DMS153 (cell line): Measurements from ENCODE around the gene SLC66A2.

Source experiments
- DNase-seq: peaks from one replicate; lab custom pipeline; 2025; lab: John Stamatoyannopoulos, UW

The SLC66A2 gene

GRCh38 chr18:79919089-79919488, 32.4 kb downstream of the SLC66A2 start:
- no peak for DNase-seq

GRCh38 chr18:79918615-79919011, 32.8 kb downstream of the SLC66A2 start:
- DNase-seq: no peak

- no peak for DNase-seq
These were observed 33.4 kb downstream of the SLC66A2 start for GRCh38 chr18:79917853-79918614.

- no peak for DNase-seq
These were observed 34.1 kb downstream of the SLC66A2 start for GRCh38 chr18:79917169-79917852.

- DNase-seq: no peak
These were observed 34.8 kb downstream of the SLC66A2 start for GRCh38 chr18:79916546-79917168.

- DNase-seq: no peak
These were observed 35.3 kb downstream of the SLC66A2 start for GRCh38 chr18:79916128-79916494.

- DNase-seq: no peak
These were observed 36.0 kb downstream of the SLC66A2 start for GRCh38 chr18:79915161-79916127.

- DNase-seq: no peak
These were observed 36.8 kb downstream of the SLC66A2 start for GRCh38 chr18:79914614-79915160.

- DNase-seq: no peak
These were observed 38.2 kb downstream of the SLC66A2 start for GRCh38 chr18:79912994-79913831.

GRCh38 chr18:79912409-79912991, 39.0 kb downstream of the SLC66A2 start:
- no peak for DNase-seq

- no peak for DNase-seq
These were observed 39.8 kb downstream of the SLC66A2 start for GRCh38 chr18:79911344-79912270.

GRCh38 chr18:79910563-79911343, 40.7 kb downstream of the SLC66A2 start:
- no peak for DNase-seq

- no peak for DNase-seq
These were observed 44.7 kb downstream of the SLC66A2 start for GRCh38 chr18:79906706-79907105.

- DNase-seq: no peak
These were observed 45.5 kb downstream of the SLC66A2 start for GRCh38 chr18:79905993-79906392.

- no peak for DNase-seq
These were observed 46.0 kb downstream of the SLC66A2 start for GRCh38 chr18:79905389-79905911.

- DNase-seq: no peak
These were observed 46.9 kb downstream of the SLC66A2 start for GRCh38 chr18:79904357-79905147.

GRCh38 chr18:79903787-79904356, 47.6 kb downstream of the SLC66A2 start:
- no peak for DNase-seq
